IPS-15b (cell line): ENCODE data around the gene DOK7.

ENCODE experiments used
- H3K27me3 ChIP-seq: one replicate; pipeline ENCODE4 v1.6.1; 2013; ENCODE audit warnings: low read length; ENCODE audit not compliant: control insufficient read depth, insufficient read depth
- H3K36me3 ChIP-seq: one replicate; pipeline ENCODE4 v1.6.1; 2013; ENCODE audit warnings: low read length; ENCODE audit not compliant: control insufficient read depth, insufficient read depth
- H3K4me1 ChIP-seq: one replicate; pipeline ENCODE4 v1.6.1; 2013; ENCODE audit warnings: mild to moderate bottlenecking, low read length; ENCODE audit not compliant: control insufficient read depth, insufficient read depth
- H3K4me3 ChIP-seq: one replicate; pipeline ENCODE4 v1.5.1; 2013; ENCODE audit warnings: low read depth, low read length
- H3K9ac ChIP-seq: one replicate; pipeline ENCODE4 v1.6.1; 2013; ENCODE audit warnings: low read depth, mild to moderate bottlenecking, low read length
- H3K9me3 ChIP-seq: one replicate; pipeline ENCODE4 v1.6.1; 2013; ENCODE audit warnings: mild to moderate bottlenecking, low read length; ENCODE audit not compliant: control insufficient read depth, insufficient read depth

The DOK7 gene

DNA sequence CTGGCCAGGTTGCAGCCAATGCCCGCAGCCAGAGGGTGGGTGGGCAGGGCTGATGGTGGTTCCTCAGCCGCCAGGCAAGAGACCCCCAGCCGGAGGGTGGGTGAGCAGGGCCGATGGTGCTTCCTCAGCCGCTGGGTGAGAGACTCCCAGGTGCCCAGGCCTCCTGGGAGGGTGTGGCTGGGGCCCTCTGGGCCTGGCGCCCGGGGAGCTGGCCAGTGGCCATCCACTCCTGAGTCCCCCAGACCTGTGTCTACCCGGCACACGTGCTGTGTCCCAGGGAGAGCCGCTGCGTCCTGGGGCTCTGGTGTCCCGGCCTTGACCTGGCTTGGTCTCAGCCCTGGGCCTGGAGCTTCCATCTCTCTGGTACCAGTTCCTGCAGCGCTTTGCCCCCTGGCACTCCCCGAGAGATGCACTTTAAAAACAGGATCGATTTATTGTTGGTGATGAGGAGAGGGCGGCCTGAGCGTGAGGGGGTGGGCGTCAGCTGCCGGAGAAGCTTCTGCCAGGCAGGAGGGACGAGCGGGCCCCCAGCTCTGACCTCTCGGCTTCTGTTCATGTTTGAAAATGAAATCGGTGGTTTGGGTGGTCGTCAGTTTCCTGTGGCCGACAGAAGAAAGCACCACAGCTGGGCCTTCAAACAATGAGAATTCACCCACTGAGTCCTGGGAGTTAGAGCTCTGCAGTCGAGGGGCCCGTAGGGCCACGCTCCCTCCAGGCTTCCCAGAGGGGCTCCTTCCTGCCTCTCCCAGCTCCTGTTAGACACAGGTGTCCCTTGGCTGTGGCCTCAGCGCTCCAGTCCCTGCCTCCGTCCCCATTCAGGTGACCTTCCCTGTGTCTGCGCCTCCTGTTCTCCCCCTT, 6.5 kb downstream of the DOK7 start:
- H3K4me1 ChIP-seq = no peaks in the 10 kb centered on the region
- H3K36me3 ChIP-seq = no peaks in the 10 kb centered on the region
- no peak overlapping the region for H3K4me3 ChIP-seq
- H3K9ac ChIP-seq = no peak overlapping the region
- no peaks in the 10 kb centered on the region for H3K9me3 ChIP-seq
- H3K27me3 ChIP-seq = peaks cover 16% of the 10 kb centered on the region

DNA sequence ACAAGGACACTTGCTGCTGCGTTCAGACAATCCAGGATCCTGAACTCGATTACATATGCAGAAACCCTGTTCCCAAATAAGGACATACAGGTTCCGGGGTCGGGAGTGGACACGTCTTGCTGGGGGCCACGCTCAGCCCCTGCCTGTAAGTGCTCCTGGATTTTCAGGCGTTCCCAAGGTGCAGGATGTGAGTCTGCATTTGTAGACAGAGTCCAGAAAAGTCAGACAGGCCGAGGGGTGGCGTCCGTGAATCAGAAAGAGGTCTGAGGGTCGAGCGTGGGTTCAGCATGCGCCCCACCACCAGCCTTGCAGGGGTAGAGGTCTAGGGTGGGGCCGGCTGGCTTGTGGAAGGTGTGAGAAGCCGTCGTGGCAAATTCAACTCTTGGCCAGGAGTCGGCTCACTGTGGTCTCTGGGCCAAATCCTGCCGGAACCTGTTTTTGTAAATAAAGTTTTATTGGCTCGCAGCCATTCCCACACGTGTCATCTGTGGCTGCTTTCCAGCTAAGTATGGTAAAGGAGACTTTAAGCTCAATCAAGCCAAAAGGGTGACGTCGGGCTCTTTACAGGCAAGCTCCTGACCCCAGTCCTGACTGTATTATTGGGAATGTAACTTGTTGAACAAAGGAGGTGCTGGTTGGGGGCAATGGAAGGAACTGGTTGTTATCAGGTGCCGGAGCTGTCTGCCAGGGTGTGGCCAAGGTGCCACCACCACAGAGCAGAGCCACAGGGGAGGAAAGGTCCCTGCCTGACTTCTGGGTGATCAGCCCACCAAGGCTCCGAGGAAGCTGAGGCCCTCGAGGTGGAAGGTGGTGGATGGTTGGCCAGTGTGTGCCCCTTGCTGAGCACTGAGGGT, 7.4 kb downstream of the DOK7 start:
- no peaks in the 10 kb centered on the region for H3K36me3 ChIP-seq
- no peaks in the 10 kb centered on the region for H3K9me3 ChIP-seq
- H3K4me1 ChIP-seq = no peaks in the 10 kb centered on the region
- peaks cover 9% of the 10 kb centered on the region for H3K27me3 ChIP-seq
- H3K4me3 ChIP-seq = no peak overlapping the region
- H3K9ac ChIP-seq = no peak overlapping the region

DNA sequence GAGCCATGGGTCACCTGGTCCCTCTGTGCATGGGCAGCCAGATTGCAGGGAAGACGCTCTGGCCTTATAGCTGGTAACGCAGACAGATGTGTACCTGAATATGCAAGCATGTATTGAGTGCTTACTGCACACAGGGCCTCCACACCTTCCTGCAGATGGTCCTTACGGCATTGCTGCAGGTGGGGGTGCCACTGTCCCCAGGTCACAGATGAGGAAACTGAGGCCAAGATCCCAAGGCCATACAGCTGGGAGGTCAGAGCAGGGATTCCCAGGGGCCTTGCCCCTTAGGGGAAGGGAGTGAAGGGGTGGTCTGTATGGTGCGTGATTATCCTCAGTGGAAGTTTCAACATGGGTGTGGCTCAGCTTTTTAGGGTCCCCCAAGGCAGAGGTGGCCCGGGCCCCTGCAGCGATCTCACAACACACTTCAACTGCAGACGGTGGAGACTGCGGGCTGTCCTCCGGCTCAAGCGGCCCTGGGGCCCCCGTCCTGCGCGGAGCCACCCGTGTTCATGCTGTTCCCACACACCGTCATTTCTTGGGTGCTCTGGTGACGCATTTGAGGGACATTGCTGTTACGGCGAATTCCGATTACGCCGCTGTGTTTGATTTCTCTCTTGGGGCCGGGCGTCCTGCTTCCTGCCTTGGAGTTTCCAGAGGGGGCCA, 8.1 kb downstream of the DOK7 start:
- no peaks in the 10 kb centered on the region for H3K9me3 ChIP-seq
- H3K4me3 ChIP-seq = no peak overlapping the region
- no peaks in the 10 kb centered on the region for H3K4me1 ChIP-seq
- no peak overlapping the region for H3K9ac ChIP-seq
- H3K36me3 ChIP-seq = no peaks in the 10 kb centered on the region
- H3K27me3 ChIP-seq = peaks cover 8% of the 10 kb centered on the region

DNA sequence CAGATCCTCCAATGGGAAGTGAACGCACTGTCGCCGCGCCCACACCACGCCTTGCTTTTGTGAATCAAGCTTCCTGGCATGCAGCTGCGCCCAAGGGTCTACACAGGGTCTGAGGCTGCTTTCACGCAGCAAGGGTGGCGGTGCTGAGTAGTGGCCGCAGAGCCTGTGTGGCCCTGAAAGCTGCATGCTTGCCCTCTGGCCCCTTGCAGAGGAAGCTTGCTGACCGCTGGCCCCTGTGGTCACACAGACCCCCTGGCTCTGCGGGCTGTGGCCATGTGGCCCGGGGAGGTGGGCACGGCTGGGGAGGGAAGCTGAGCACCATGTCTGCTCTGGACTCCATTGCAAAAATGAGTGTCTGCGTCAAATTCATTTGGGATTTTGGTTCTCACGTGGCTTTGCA, 8.8 kb downstream of the DOK7 start:
- Histone ChIP-seq H3K9me3 (no peaks in the 10 kb centered on the region), H3K4me1 (no peaks in the 10 kb centered on the region), H3K9ac (no peak overlapping the region), H3K27me3 (peaks cover 8% of the 10 kb centered on the region), H3K4me3 (no peak overlapping the region), H3K36me3 (no peaks in the 10 kb centered on the region)

DNA sequence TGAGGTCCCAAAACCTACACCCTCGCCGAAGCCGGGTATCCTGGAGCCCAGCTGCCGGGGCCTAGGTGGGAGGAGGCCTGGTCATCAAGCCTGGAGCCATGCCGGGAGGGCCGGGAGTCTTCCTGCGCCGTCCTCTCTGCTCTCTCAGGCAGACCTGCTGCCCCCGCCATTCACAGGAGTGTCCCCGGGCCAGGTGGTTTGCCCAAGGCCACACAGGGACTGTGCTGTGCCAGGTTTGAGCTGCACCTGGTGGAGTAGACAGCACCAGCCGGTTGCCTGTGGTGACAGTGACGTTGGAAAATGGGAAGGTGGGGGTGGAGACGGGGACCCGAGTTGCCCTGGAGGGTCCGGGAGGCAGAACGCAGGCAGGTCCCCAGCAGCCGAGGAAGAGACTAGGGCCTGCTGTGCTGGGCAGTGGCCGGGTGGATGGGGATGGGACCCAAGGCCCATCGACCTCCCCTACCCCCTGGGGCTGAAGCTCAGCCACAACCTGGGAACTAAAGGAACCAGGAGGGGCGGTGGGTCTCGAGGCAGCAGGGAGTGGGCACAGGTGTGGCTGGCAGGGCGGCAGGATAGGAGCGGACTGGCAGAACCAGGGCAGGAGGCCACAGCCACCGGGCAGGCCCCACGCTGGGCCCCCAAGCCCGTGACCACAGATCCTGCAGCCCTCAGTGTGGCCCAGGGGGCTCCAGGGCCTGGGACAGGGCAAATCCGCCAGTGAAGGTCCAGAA, 9.5 kb downstream of the DOK7 start:
- no peaks in the 10 kb centered on the region for H3K4me1 ChIP-seq
- no peaks in the 10 kb centered on the region for H3K9me3 ChIP-seq
- H3K9ac ChIP-seq = no peak overlapping the region
- no peak overlapping the region for H3K4me3 ChIP-seq
- peaks cover 8% of the 10 kb centered on the region for H3K27me3 ChIP-seq
- H3K36me3 ChIP-seq = no peaks in the 10 kb centered on the region

DNA sequence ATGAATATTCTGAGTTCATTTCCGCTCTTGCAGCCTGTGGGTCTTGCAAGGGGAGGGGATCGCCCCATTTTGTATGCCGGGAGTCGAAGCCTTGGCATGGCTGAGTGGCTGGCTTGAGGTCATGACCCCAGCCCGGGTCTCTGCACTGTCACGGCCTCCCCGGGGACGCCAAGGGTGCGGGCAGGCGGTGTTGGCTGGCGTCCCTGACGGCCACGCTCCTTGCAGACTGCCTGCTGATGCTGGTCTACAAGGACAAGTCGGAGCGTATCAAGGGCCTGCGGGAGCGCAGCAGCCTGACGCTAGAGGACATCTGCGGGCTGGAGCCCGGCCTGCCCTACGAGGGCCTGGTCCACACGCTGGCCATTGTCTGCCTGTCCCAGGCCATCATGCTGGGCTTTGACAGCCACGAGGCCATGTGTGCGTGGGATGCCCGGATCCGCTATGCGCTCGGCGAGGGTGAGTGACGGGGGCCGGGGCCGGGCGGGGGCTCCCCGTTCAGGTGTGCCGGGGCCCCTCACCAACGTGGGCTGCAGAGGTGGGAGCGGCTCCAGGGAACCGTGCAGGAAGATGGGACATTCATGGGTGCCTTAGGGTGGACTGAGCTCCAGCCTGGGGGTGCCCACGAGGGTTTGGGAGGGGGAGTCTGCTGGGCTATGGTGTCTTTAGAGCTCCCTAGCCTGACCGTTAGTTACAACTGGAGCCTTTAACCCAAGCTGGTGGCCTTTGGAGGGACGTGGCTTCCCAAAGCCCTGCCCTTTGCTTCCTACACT, 10.3 kb downstream of the DOK7 start:
- H3K9me3 ChIP-seq = no peaks in the 10 kb centered on the region
- no peaks in the 10 kb centered on the region for H3K4me1 ChIP-seq
- no peak overlapping the region for H3K4me3 ChIP-seq
- no peaks in the 10 kb centered on the region for H3K36me3 ChIP-seq
- no peak overlapping the region for H3K9ac ChIP-seq
- peaks cover 11% of the 10 kb centered on the region for H3K27me3 ChIP-seq

DNA sequence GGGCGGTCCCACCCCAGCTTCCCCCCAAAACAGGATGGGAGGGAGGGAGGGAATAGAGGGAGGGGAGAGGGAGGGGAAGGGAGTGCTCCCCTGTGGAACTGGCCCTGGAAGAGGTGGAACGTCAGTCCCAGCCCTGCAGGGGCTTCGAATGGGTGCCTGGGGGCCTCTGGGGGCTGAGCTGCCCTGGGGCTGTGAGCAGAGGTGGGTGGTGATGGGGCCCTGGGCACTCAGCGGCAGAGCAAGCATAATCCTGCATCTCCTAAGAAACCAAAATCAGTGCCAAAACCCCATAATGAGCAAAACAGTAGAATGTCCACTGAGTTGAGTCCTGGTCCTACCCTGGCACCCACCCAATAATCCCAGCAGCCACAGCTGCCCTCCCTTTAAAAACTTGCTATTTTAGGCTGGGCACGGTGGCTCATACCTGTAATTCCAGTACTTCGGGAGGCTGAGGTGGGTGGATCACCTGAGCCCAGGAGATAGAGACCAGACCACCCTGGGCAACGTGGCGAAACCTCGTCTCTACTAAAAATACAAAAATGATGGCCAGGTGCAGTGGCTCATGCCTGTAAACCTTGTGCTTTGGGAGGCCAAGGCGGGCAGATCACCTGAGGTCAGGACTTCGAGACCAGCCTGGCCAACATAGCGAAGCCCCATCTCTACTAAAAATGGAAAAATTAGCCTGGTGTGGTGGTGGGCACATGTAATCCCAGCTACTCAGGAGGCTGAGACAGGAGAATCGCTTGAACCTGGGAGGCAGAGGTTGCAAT, 11.1 kb downstream of the DOK7 start:
- no peaks in the 10 kb centered on the region for H3K36me3 ChIP-seq
- peaks cover 8% of the 10 kb centered on the region for H3K27me3 ChIP-seq
- no peak overlapping the region for H3K9ac ChIP-seq
- no peaks in the 10 kb centered on the region for H3K9me3 ChIP-seq
- H3K4me3 ChIP-seq = no peak overlapping the region
- no peaks in the 10 kb centered on the region for H3K4me1 ChIP-seq

DNA sequence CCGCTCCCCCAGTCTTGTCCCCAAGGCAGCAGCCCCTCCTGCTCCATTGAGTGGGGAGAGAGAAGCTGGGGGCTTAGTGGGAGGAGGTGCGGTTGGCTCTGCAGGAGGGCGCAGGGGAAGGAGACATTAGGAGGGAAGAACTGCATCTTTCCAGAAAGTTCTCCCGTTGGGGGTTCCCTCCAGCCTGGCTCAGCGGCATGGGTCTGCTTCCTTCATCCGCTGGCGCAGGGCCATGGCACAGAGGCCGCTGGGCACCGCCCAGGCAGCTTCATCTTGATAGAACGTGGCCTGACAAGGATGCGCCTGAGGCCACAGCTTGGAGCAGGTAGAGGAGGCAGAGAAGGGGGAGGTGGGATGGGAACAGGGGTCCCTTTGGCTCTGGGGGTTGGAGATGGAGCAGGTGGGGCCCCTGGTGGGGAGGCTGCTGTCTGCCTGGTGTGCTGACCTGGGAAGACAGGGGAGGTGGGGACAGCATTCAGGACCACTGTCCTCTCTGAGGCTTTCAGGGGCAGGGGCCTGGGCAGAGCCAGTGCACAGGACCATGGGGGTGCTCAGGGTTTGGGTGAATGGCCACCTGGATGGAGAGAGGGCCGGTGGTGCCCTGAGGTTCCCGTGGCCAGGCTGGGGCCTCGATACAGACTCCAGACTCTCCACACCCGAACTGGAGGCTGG, 12.1 kb downstream of the DOK7 start:
- no peak overlapping the region for H3K4me3 ChIP-seq
- no peaks in the 10 kb centered on the region for H3K9me3 ChIP-seq
- H3K36me3 ChIP-seq = no peaks in the 10 kb centered on the region
- no peaks in the 10 kb centered on the region for H3K4me1 ChIP-seq
- H3K27me3 ChIP-seq = peaks cover 8% of the 10 kb centered on the region
- no peak overlapping the region for H3K9ac ChIP-seq

DNA sequence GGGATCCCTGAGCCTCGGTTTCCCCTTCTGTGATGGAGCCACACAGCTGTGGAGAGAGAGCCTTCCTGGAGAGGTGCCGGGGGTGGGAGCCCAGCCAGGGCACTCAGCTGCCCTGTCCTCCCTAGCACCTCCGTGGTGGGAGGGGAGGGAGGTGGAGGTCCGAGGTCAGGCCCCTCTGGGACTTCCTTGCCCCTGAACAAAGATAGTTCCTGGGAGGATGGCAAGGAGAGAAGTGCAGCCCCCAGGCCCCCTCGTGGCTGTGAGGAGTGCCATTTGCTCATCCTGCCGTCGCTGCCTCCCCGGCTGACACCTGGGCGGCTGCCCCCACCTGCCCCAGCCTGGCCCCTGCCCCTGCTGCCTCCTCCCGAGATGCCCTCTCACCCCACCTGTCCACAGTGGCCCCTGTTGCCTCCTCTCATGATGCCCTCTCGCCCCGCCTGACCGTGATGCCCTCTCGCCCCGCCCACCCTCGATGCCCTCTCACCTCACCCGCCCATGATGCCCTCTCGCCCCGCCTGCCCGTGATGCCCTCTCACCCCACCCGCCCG, 12.7 kb downstream of the DOK7 start:
- peaks cover 7% of the 10 kb centered on the region for H3K27me3 ChIP-seq
- H3K9ac ChIP-seq = no peak overlapping the region
- H3K4me3 ChIP-seq = no peak overlapping the region
- no peaks in the 10 kb centered on the region for H3K9me3 ChIP-seq
- H3K36me3 ChIP-seq = no peaks in the 10 kb centered on the region
- H3K4me1 ChIP-seq = peaks cover under 1% of the 10 kb centered on the region

DNA sequence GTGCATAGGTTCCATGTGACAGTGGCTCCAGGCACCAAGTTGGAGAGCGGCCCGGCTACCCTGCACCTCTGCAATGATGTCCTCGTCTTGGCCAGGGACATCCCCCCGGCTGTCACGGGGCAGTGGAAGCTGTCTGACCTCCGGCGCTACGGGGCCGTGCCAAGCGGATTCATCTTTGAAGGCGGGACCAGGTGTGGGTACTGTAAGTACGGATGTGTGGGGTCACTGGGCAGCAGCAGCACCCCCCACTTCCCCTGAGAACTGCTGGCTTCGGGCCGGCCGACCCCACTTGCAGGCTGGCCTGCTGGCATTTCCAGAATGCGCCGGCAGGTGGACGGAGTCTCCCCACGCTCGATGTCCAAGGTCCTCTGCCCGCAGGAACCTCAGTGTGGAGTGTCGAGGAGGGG, 13.2 kb downstream of the DOK7 start:
- Histone ChIP-seq H3K36me3 (no peaks in the 10 kb centered on the region), H3K4me1 (peaks cover 4% of the 10 kb centered on the region), H3K4me3 (no peak overlapping the region), H3K9ac (no peak overlapping the region), H3K9me3 (no peaks in the 10 kb centered on the region), H3K27me3 (peaks cover 6% of the 10 kb centered on the region)
